HepG2 (cell line): Measurements from ENCODE around the gene RPLP2. TPM values are rescaled to one million over a fixed set of nuclear protein-coding genes. Genes with fewer than 3 reads are reported as not detected.

Experiments used
- HMG20A ChIP-seq: IDR thresholded peaks from 2 replicates; pipeline ENCODE4 v1.6.1; 2016; ENCODE audit warnings: borderline replicate concordance
- HNF4A ChIP-seq: sonication (generic); formaldehyde crosslinking; IDR thresholded peaks from 2 replicates; pipeline ENCODE4 v1.4.0; 2020; ENCODE audit warnings: missing genetic modification reagents
- MYC ChIP-seq: sonication (generic); formaldehyde crosslinking; IDR thresholded peaks from 2 replicates; pipeline ENCODE4 v1.9.0; 2021; ENCODE audit warnings: missing genetic modification reagents, borderline replicate concordance
- PHF21A ChIP-seq: sonication (generic); formaldehyde crosslinking; IDR thresholded peaks from 2 replicates; pipeline ENCODE4 v1.5.0; 2020; ENCODE audit warnings: mild to moderate bottlenecking, missing genetic modification reagents
- SIX1 ChIP-seq: sonication (generic); formaldehyde crosslinking; IDR thresholded peaks from 2 replicates; pipeline ENCODE4 v1.4.0; 2020; ENCODE audit warnings: missing genetic modification reagents, borderline replicate concordance
- TGIF2 ChIP-seq: IDR thresholded peaks from 2 replicates; pipeline ENCODE4 v1.6.1; 2016; ENCODE audit warnings: control low read depth, missing compliant biosample characterization
- polyA plus RNA-seq, 8 experiments: library from polyadenylated mRNA; depleted of rRNA in 3 of 8; stranded (reverse) in 7 of 8; unstranded in 1 of 8; fragments of >200 nt; fragmentation: Illumina TruSeq in 4 of 8; extraction: Trizol in 4 of 8; gene quantifications; 2 replicates each; pipeline versions ENCODE4 v1.2.1 to v1.2.3, GENCODE V29; 2011 to 2016; ENCODE audit warnings: low read depth in 4 of 8, missing spikeins in 1 of 8, mixed read lengths in 1 of 8; ENCODE audit not compliant: insufficient read depth in 1 of 8
- total RNA-seq, 5 experiments: library from RNA; depleted of rRNA; stranded (reverse); fragments of >200 nt; fragmentation: Illumina TruSeq; extraction: Trizol; gene quantifications; 2 replicates each; pipeline ENCODE4 v1.2.3, GENCODE V29; 2016; ENCODE audit warnings: low read depth in 1 of 5
- TF ChIP-seq, protein P1 (sequence below): sonication (generic); formaldehyde crosslinking; IDR thresholded peaks from 2 replicates; pipeline ENCODE4 v1.4.0; 2020; ENCODE audit warnings: missing genetic modification reagents
- TF ChIP-seq, protein P2 (sequence below): sonication (generic); formaldehyde crosslinking; IDR thresholded peaks from 2 replicates; pipeline ENCODE4 v1.5.0; 2020; ENCODE audit warnings: mild to moderate bottlenecking, missing genetic modification reagents, borderline replicate concordance
- TF ChIP-seq, protein P3 (sequence below): IDR thresholded peaks from 2 replicates; pipeline ENCODE4 v1.6.1; 2016; ENCODE audit warnings: low read depth, control low read depth
- TF ChIP-seq, protein P4 (sequence below): sonication (generic); formaldehyde crosslinking; IDR thresholded peaks from 2 replicates; pipeline ENCODE4 v1.5.1; 2020; ENCODE audit warnings: mild to moderate bottlenecking, missing genetic modification reagents, moderate library complexity
- TF ChIP-seq, protein P5 (sequence below): sonication (generic); formaldehyde crosslinking; IDR thresholded peaks from 2 replicates; pipeline ENCODE4 v1.8.0; 2022; ENCODE audit warnings: low read depth, missing genetic modification reagents
- TF ChIP-seq, protein P6 (sequence below): sonication (generic); formaldehyde crosslinking; IDR thresholded peaks from 2 replicates; pipeline ENCODE4 v1.4.0; 2020; ENCODE audit warnings: missing genetic modification reagents

Gene RPLP2
- total and polyA plus RNA-seq, 2 of the 13 experiments (the other 11 are each of a cell fraction or from before 2014, with no cell fraction given) = 978 to 2,106 TPM

DNA sequence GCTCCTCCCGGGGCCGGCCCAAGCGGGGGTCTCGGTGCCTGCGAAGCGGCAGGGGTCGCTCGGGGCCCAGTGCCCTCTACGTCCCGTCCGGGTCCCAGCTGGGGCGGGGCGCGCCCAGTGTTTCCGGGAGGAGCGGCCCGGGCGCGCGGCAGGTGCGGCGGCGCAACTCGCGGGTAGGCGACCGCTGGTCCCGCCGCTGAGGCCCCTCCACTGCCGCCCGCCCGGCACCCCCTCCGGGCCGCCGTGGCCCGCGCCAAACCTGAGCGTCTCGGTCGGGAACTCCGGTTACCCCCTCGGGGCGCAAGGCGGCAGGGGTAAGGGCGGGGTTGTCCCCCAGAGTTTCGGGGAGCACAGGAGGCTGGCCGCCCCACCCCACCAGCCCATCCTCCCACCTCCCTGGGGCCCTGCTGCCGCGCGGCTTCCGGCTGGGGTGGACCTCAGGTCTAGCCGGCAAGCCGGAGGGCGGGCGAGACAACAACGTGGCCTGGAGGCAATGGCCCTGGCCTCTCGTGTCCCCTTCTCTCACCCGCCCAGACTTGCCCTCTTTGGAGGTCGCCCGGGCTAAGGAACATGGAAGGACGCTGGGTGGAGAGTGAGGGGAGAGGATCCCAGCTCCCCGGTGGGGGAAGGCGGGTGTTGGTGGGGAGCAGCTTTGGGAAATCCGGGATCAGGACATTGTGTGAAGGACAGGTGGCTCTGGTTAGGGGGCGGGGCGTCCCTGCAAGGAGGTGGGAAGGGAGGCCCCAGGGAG is 17.6 kb downstream of the RPLP2 start (continued):
- TF ChIP-seq, protein P1, sequence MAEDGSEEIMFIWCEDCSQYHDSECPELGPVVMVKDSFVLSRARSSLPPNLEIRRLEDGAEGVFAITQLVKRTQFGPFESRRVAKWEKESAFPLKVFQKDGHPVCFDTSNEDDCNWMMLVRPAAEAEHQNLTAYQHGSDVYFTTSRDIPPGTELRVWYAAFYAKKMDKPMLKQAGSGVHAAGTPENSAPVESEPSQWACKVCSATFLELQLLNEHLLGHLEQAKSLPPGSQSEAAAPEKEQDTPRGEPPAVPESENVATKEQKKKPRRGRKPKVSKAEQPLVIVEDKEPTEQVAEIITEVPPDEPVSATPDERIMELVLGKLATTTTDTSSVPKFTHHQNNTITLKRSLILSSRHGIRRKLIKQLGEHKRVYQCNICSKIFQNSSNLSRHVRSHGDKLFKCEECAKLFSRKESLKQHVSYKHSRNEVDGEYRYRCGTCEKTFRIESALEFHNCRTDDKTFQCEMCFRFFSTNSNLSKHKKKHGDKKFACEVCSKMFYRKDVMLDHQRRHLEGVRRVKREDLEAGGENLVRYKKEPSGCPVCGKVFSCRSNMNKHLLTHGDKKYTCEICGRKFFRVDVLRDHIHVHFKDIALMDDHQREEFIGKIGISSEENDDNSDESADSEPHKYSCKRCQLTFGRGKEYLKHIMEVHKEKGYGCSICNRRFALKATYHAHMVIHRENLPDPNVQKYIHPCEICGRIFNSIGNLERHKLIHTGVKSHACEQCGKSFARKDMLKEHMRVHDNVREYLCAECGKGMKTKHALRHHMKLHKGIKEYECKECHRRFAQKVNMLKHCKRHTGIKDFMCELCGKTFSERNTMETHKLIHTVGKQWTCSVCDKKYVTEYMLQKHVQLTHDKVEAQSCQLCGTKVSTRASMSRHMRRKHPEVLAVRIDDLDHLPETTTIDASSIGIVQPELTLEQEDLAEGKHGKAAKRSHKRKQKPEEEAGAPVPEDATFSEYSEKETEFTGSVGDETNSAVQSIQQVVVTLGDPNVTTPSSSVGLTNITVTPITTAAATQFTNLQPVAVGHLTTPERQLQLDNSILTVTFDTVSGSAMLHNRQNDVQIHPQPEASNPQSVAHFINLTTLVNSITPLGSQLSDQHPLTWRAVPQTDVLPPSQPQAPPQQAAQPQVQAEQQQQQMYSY (CRISPR knock-in tag) = peak; percentile 90
- TF ChIP-seq, protein P2, sequence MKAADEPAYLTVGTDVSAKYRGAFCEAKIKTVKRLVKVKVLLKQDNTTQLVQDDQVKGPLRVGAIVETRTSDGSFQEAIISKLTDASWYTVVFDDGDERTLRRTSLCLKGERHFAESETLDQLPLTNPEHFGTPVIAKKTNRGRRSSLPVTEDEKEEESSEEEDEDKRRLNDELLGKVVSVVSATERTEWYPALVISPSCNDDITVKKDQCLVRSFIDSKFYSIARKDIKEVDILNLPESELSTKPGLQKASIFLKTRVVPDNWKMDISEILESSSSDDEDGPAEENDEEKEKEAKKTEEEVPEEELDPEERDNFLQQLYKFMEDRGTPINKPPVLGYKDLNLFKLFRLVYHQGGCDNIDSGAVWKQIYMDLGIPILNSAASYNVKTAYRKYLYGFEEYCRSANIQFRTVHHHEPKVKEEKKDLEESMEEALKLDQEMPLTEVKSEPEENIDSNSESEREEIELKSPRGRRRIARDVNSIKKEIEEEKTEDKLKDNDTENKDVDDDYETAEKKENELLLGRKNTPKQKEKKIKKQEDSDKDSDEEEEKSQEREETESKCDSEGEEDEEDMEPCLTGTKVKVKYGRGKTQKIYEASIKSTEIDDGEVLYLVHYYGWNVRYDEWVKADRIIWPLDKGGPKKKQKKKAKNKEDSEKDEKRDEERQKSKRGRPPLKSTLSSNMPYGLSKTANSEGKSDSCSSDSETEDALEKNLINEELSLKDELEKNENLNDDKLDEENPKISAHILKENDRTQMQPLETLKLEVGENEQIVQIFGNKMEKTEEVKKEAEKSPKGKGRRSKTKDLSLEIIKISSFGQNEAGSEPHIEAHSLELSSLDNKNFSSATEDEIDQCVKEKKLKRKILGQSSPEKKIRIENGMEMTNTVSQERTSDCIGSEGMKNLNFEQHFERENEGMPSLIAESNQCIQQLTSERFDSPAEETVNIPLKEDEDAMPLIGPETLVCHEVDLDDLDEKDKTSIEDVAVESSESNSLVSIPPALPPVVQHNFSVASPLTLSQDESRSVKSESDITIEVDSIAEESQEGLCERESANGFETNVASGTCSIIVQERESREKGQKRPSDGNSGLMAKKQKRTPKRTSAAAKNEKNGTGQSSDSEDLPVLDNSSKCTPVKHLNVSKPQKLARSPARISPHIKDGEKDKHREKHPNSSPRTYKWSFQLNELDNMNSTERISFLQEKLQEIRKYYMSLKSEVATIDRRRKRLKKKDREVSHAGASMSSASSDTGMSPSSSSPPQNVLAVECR (CRISPR knock-in tag) = peak; percentile 96
- TF ChIP-seq TGIF2 (CRISPR knock-in tag) (peak; percentile 11), SIX1 (CRISPR knock-in tag) (no peak), HNF4A (peak; percentile 34), PHF21A (CRISPR knock-in tag) (peak; percentile 58; the same call in 1 of the 2 replicates), HMG20A (CRISPR knock-in tag) (no peak), MYC (peak; percentile 85)
- TF ChIP-seq, protein P3, sequence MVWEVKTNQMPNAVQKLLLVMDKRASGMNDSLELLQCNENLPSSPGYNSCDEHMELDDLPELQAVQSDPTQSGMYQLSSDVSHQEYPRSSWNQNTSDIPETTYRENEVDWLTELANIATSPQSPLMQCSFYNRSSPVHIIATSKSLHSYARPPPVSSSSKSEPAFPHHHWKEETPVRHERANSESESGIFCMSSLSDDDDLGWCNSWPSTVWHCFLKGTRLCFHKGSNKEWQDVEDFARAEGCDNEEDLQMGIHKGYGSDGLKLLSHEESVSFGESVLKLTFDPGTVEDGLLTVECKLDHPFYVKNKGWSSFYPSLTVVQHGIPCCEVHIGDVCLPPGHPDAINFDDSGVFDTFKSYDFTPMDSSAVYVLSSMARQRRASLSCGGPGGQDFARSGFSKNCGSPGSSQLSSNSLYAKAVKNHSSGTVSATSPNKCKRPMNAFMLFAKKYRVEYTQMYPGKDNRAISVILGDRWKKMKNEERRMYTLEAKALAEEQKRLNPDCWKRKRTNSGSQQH (CRISPR knock-in tag) = peak; percentile 59; the same call in 1 of the 2 replicates
- TF ChIP-seq, protein P4, sequence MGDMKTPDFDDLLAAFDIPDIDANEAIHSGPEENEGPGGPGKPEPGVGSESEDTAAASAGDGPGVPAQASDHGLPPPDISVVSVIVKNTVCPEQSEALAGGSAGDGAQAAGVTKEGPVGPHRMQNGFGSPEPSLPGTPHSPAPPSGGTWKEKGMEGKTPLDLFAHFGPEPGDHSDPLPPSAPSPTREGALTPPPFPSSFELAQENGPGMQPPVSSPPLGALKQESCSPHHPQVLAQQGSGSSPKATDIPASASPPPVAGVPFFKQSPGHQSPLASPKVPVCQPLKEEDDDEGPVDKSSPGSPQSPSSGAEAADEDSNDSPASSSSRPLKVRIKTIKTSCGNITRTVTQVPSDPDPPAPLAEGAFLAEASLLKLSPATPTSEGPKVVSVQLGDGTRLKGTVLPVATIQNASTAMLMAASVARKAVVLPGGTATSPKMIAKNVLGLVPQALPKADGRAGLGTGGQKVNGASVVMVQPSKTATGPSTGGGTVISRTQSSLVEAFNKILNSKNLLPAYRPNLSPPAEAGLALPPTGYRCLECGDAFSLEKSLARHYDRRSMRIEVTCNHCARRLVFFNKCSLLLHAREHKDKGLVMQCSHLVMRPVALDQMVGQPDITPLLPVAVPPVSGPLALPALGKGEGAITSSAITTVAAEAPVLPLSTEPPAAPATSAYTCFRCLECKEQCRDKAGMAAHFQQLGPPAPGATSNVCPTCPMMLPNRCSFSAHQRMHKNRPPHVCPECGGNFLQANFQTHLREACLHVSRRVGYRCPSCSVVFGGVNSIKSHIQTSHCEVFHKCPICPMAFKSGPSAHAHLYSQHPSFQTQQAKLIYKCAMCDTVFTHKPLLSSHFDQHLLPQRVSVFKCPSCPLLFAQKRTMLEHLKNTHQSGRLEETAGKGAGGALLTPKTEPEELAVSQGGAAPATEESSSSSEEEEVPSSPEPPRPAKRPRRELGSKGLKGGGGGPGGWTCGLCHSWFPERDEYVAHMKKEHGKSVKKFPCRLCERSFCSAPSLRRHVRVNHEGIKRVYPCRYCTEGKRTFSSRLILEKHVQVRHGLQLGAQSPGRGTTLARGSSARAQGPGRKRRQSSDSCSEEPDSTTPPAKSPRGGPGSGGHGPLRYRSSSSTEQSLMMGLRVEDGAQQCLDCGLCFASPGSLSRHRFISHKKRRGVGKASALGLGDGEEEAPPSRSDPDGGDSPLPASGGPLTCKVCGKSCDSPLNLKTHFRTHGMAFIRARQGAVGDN (CRISPR knock-in tag) = peak; percentile 96
- TF ChIP-seq, protein P5, sequence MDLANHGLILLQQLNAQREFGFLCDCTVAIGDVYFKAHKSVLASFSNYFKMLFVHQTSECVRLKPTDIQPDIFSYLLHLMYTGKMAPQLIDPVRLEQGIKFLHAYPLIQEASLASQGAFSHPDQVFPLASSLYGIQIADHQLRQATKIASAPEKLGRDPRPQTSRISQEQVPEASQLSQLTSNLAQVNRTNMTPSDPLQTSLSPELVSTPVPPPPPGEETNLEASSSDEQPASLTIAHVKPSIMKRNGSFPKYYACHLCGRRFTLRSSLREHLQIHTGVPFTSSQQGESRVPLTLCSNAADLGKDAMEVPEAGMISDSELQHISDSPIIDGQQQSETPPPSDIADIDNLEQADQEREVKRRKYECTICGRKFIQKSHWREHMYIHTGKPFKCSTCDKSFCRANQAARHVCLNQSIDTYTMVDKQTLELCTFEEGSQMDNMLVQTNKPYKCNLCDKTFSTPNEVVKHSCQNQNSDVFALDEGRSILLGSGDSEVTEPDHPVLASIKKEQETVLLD (CRISPR knock-in tag) = peak; percentile 43; the same call in 1 of the 2 replicates
- TF ChIP-seq, protein P6, sequence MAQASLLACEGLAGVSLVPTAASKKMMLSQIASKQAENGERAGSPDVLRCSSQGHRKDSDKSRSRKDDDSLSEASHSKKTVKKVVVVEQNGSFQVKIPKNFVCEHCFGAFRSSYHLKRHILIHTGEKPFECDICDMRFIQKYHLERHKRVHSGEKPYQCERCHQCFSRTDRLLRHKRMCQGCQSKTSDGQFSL (CRISPR knock-in tag) = no peak
